IPS-20b (cell line): ENCODE measurements around the gene ASCL1.

ENCODE experiments used
- H3K27ac ChIP-seq: one replicate; pipeline ENCODE4 v1.5.1; 2013; ENCODE audit warnings: low read length
- H3K27me3 ChIP-seq: 2 replicates; pipeline ENCODE4 v1.6.1; 2013; ENCODE audit warnings: mild to moderate bottlenecking, low read length, inconsistent platforms; ENCODE audit not compliant: insufficient read depth
- H3K36me3 ChIP-seq: 2 replicates; pipeline ENCODE4 v1.6.1; 2013; ENCODE audit warnings: low read depth, mild to moderate bottlenecking, inconsistent platforms, low read length, moderate library complexity; ENCODE audit not compliant: insufficient read depth
- H3K4me1 ChIP-seq: 2 replicates; pipeline ENCODE4 v1.6.1; 2013; ENCODE audit warnings: mild to moderate bottlenecking, control low read depth, inconsistent platforms, low read length, moderate library complexity; ENCODE audit not compliant: insufficient read depth
- H3K4me3 ChIP-seq: 2 replicates; pipeline ENCODE4 v1.5.1; 2013; ENCODE audit warnings: mild to moderate bottlenecking, low read length, inconsistent platforms
- H3K9ac ChIP-seq: 2 replicates; pipeline ENCODE4 v1.6.1; 2013; ENCODE audit warnings: low read depth, mild to moderate bottlenecking, inconsistent platforms, low read length, moderate library complexity
- H3K9me3 ChIP-seq: 2 replicates; pipeline ENCODE4 v1.6.1; 2013; ENCODE audit warnings: mild to moderate bottlenecking, low read depth, low read length, inconsistent platforms; ENCODE audit not compliant: insufficient read depth

ASCL1 gene

DNA sequence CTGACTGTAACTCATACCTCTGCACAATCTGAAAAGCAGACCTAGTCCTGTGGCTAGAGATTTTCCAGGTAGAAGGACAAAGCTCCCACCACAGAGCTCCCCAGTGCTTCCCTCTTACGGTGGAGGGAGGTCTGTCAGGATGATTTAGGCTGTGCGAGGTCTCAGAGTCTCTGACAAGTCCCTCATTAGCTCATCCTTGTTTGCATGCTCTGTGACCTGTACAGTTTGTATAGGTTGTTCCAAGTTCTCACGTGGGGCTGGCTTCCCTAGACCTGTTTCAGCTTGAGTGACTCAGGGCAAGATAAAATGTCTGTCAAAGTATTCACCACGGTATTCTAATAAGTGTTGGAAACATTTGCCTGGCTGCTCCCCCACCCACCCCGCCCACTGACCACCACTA lies 34.8 kb downstream of the ASCL1 start:
- H3K27me3 ChIP-seq = no peaks in the 10 kb centered on the region
- H3K9ac ChIP-seq = no peak overlapping the region
- peaks cover 6% of the 10 kb centered on the region for H3K9me3 ChIP-seq

DNA sequence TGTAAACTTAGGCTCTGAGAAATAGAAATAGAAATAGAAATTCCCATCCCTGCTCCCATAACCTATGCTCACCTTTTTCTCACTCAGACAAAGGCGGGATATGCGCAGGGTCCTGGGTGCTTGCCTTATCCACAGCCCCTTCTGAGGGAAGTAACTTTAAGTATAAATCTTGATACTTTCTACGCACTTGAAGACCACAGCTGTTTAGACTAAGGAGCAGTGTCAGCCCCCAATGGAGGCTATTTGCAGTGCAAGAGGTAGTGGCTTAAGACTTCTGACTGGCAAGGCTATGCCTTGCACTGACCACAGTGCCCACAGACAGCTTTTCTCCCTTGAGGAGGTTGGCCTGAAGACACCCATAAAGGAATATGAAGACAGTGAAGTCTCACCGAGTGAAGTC lies 35.2 kb downstream of the ASCL1 start:
- H3K9ac ChIP-seq = no peak overlapping the region
- H3K4me3 ChIP-seq = no peak overlapping the region
- H3K36me3 ChIP-seq = no peaks in the 10 kb centered on the region
- peaks cover 8% of the 10 kb centered on the region for H3K9me3 ChIP-seq
- no peaks in the 10 kb centered on the region for H3K4me1 ChIP-seq
- no peak overlapping the region for H3K27ac ChIP-seq
- H3K27me3 ChIP-seq = no peaks in the 10 kb centered on the region

More for the DNA sequence above, 34.8 kb downstream of the ASCL1 start:
- Histone ChIP-seq H3K4me3 (no peak overlapping the region), H3K27ac (no peak overlapping the region), H3K36me3 (no peaks in the 10 kb centered on the region), H3K4me1 (no peaks in the 10 kb centered on the region)

DNA sequence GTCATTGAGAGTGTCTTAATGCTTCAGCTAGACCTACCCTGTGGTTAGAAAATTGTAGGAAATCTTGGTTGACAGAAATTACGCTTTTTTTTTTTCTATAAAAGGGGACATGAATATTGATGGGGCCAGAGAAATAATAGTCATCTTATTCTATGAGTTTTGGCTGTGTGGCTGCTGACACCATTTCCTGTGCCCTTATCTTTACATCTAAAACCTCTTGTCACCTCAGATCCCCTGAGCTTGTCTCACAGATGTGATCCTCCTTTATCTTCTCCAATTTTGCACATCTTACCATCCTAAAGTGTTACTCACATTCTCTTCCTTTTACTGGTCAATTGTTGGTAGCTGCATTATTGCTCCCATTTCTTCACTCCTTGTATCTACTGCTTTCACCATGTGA lies 36.1 kb downstream of the ASCL1 start:
- Histone ChIP-seq H3K27ac (no peak overlapping the region), H3K9me3 (peaks cover 13% of the 10 kb centered on the region), H3K9ac (no peak overlapping the region), H3K36me3 (no peaks in the 10 kb centered on the region), H3K4me3 (no peak overlapping the region), H3K4me1 (no peaks in the 10 kb centered on the region), H3K27me3 (no peaks in the 10 kb centered on the region)

DNA sequence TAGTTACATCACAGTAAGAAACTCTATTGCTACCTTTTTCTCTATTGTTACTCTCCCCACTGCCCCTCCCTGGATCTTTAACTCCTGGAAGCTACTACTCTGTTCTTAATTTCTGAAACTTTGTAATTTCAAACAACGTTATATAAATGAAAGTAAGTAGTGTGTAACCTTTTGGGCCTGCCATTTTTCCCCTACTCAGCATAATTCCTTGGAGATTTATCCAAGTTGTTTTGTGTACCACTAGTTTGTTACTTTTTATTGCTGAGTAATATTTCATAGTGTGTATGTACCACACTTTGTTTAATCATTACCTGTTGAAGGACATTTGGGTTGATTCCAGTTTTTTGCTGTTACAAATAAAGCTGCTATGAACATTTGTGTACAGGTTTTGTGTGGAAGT lies 37.9 kb downstream of the ASCL1 start:
- H3K4me1 ChIP-seq = no peaks in the 10 kb centered on the region
- no peak overlapping the region for H3K27ac ChIP-seq
- no peaks in the 10 kb centered on the region for H3K27me3 ChIP-seq
- H3K9me3 ChIP-seq = peaks cover 19% of the 10 kb centered on the region
- no peak overlapping the region for H3K4me3 ChIP-seq
- no peak overlapping the region for H3K9ac ChIP-seq
- no peaks in the 10 kb centered on the region for H3K36me3 ChIP-seq
